GM12878 (cell line): ENCODE results near the gene UNKL.

Experiments used
- EGR1 ChIP-seq, 2 experiments: IDR thresholded peaks; 1 replicate in 1 of 2; 2 replicates in 1 of 2; pipeline ENCODE4 v1.6.1; 2011 to 2012; ENCODE audit warnings: low read depth in 2 of 2, low read length in 2 of 2, borderline replicate concordance in 1 of 2, mild to moderate bottlenecking in 1 of 2, moderate library complexity in 1 of 2
- HDAC6 ChIP-seq: fragments of 200-600 bp; sonication (generic); IDR thresholded peaks from one replicate; pipeline ENCODE4 v1.8.0; 2017; ENCODE audit warnings: antibody characterized with exemption; ENCODE audit not compliant: unreplicated experiment
- HDGF ChIP-seq: fragments of 450-650 bp; IDR thresholded peaks from 2 replicates; pipeline ENCODE4 v1.6.1; 2016; ENCODE audit warnings: antibody characterized with exemption
- POLR2AphosphoS2 ChIP-seq: IDR thresholded peaks from 2 replicates; pipeline ENCODE4 v1.6.1; 2011; ENCODE audit warnings: low read depth, mild to moderate bottlenecking, low read length, improper control_type of control experiment, moderate library complexity
- POLR2AphosphoS5 ChIP-seq: IDR thresholded peaks from 2 replicates; pipeline ENCODE4 v1.6.1; 2011; ENCODE audit warnings: mild to moderate bottlenecking, low read length, inconsistent platforms
- RCOR1 ChIP-seq: conservative IDR thresholded peaks from 2 replicates; pipeline ENCODE4 v1.6.1; 2012; ENCODE audit warnings: low read depth, low read length, improper control_type of control experiment
- RELA ChIP-seq: fragments of 450-650 bp; IDR thresholded peaks from 2 replicates; pipeline ENCODE4 v1.8.0; 2014; ENCODE audit warnings: borderline replicate concordance; ENCODE audit not compliant: partially characterized antibody
- RFX5 ChIP-seq: IDR thresholded peaks from 2 replicates; pipeline ENCODE4 v1.6.1; 2011; ENCODE audit warnings: low read depth, low read length, improper control_type of control experiment
- ZNF274 ChIP-seq: IDR thresholded peaks from one replicate; pipeline ENCODE4 v1.8.0; 2011; ENCODE audit not compliant: insufficient read length, insufficient read depth
- TF ChIP-seq, protein P1 (sequence below), 3 experiments: IDR thresholded peaks in 2 of 3; conservative IDR thresholded peaks in 1 of 3; 2 replicates each; pipeline ENCODE4 v1.5.1; 2011; ENCODE audit warnings: low read depth in 3 of 3, low read length in 3 of 3, mild to moderate bottlenecking in 3 of 3, control low read depth in 2 of 3, moderate library complexity in 2 of 3, inconsistent platforms in 1 of 3, mixed read lengths in 1 of 3; ENCODE audit not compliant: control insufficient read depth in 2 of 3, insufficient read depth in 1 of 3; ENCODE audit errors: extremely low read depth in 1 of 3

DNA sequence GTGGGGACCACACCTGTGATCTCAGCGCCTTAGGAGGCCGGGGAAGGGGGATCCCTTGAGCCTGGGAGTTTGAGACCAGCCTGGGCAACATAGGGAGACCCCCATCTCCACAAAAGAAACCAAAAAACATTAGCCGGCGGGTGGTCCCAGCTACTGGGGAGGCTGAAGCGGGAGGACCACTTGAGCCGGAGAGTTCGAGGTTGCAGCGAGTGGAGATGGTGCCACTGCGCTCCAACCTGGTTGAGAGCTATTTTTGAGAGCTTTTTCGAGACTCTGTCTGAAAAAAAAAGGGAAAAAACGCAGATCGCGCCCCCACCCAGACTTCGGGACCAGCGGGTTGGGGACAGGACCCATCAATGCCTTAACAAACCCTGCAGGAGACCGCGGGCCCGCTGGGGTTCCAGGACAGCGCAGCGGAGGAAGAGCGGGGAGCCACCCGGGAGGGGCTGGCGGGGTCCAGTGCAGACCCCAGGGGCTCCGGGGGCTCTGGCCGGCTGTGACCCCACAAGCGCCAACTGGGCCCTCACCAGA lies 81.8 kb downstream of the UNKL start:
- no peak for TF ChIP-seq POLR2AphosphoS2
- TF ChIP-seq RFX5 = no peak
- no peak for TF ChIP-seq HDGF
- TF ChIP-seq ZNF274 = no peak
- no peak for TF ChIP-seq POLR2AphosphoS5
- TF ChIP-seq EGR1 (IDR thresholded peaks at IDR 0.05; ENCODE audit: borderline replicate concordance in 1 of 2, low read depth in 2 of 2, low read length in 2 of 2) = no peak
- no peak for TF ChIP-seq HDAC6
- no peak for TF ChIP-seq RCOR1
- TF ChIP-seq, protein P1, sequence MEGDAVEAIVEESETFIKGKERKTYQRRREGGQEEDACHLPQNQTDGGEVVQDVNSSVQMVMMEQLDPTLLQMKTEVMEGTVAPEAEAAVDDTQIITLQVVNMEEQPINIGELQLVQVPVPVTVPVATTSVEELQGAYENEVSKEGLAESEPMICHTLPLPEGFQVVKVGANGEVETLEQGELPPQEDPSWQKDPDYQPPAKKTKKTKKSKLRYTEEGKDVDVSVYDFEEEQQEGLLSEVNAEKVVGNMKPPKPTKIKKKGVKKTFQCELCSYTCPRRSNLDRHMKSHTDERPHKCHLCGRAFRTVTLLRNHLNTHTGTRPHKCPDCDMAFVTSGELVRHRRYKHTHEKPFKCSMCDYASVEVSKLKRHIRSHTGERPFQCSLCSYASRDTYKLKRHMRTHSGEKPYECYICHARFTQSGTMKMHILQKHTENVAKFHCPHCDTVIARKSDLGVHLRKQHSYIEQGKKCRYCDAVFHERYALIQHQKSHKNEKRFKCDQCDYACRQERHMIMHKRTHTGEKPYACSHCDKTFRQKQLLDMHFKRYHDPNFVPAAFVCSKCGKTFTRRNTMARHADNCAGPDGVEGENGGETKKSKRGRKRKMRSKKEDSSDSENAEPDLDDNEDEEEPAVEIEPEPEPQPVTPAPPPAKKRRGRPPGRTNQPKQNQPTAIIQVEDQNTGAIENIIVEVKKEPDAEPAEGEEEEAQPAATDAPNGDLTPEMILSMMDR (IDR thresholded peaks at IDR 0.05 in 2 of 3, conservative IDR thresholded peaks at IDR 0.05 in 1 of 3; ENCODE audit: control insufficient read depth in 2 of 3, extremely low read depth in 1 of 3, insufficient read depth in 1 of 3, low read depth in 3 of 3, low read length in 3 of 3) = no peak
- no peak for TF ChIP-seq RELA
